H1 (cell line): ENCODE measurements around the gene ZGRF1. TPM values are rescaled to one million over a fixed set of nuclear protein-coding genes. Genes with fewer than 3 reads are reported as not detected.

ENCODE experiments used
- CTCF ChIA-PET: fragments of 300-600 bp; sonication (Branson Sonifier 250); formaldehyde crosslinking; loops from one replicate; lab custom pipeline; 2021; ENCODE audit not compliant: partially characterized antibody; lab: Charles Lee
- POLR2A ChIA-PET: fragments of 300-600 bp; sonication (Branson Sonifier 250); formaldehyde crosslinking; loops from one replicate; lab custom pipeline; 2021; ENCODE audit warnings: inconsistent platforms; ENCODE audit not compliant: partially characterized antibody; lab: Charles Lee
- DNase-seq, 2 experiments: peaks; one replicate each; pipeline versions ENCODE4 v3.0.0 to v3.0.0-alpha.2; 2010 to 2022; ENCODE audit warnings: low spot score in 2 of 2, low read depth in 1 of 2, mixed read lengths in 1 of 2
- FAIRE-seq: peaks from 2 replicates; lab custom pipeline; 2011; peaks lifted over from hg19 to GRCh38; lab: Jason Lieb, UNC
- H2AFZ ChIP-seq: 2 replicates; pipeline ENCODE4 v1.8.1; 2012; ENCODE audit warnings: low read length, inconsistent platforms
- H2AK5ac ChIP-seq: 2 replicates; pipeline ENCODE4 v1.6.1; 2013; ENCODE audit warnings: low read depth, low read length
- H2BK120ac ChIP-seq: replicated peaks from 2 replicates; pipeline ENCODE3; 2013; ENCODE audit warnings: low read depth, low read length, inconsistent platforms
- H2BK12ac ChIP-seq: 2 replicates; pipeline ENCODE4 v1.6.1; 2013; ENCODE audit warnings: low read depth, low read length
- H2BK15ac ChIP-seq: 2 replicates; pipeline ENCODE4 v1.6.1; 2013; ENCODE audit warnings: low read length
- H2BK20ac ChIP-seq: 2 replicates; pipeline ENCODE4 v1.6.1; 2013; ENCODE audit warnings: low read length
- H2BK5ac ChIP-seq: 2 replicates; pipeline ENCODE4 v1.6.1; 2013; ENCODE audit warnings: low read depth, low read length
- H3K14ac ChIP-seq: 2 replicates; pipeline ENCODE4 v1.6.1; 2013; ENCODE audit warnings: inconsistent platforms; ENCODE audit not compliant: insufficient read length
- H3K18ac ChIP-seq: 2 replicates; pipeline ENCODE4 v1.6.1; 2013; ENCODE audit warnings: low read length; ENCODE audit errors: extremely low read depth
- H3K23ac ChIP-seq: 2 replicates; pipeline ENCODE4 v1.6.1; 2013; ENCODE audit warnings: inconsistent platforms; ENCODE audit not compliant: insufficient read length
- H3K23me2 ChIP-seq: 2 replicates; pipeline ENCODE4 v1.6.1; 2013; ENCODE audit warnings: low read depth, low read length
- H3K27ac ChIP-seq: 2 replicates; pipeline ENCODE4 v1.6.1; 2011; ENCODE audit warnings: low read depth, low read length, inconsistent platforms
- H3K27me3 ChIP-seq, 4 experiments: replicated peaks in 1 of 4; 1 replicate in 1 of 4; 2 replicates in 3 of 4; pipeline versions ENCODE4 v1.6.1 to v1.8.1; 2011 to 2013; ENCODE audit warnings: low read length in 3 of 4, mild to moderate bottlenecking in 3 of 4, inconsistent platforms in 2 of 4, mixed read lengths in 2 of 4, moderate library complexity in 1 of 4; ENCODE audit not compliant: control insufficient read depth in 3 of 4, insufficient read depth in 3 of 4; ENCODE audit errors: extremely low read depth in 1 of 4
- H3K36me3 ChIP-seq, 4 experiments: 2 replicates each; pipeline versions ENCODE4 v1.6.1 to v1.8.1; 2011 to 2013; ENCODE audit warnings: mild to moderate bottlenecking in 4 of 4, low read length in 3 of 4, moderate library complexity in 2 of 4, control low read depth in 1 of 4, inconsistent platforms in 1 of 4; ENCODE audit not compliant: insufficient read depth in 4 of 4, control insufficient read depth in 2 of 4
- H3K4ac ChIP-seq: replicated peaks from 2 replicates; pipeline ENCODE3; 2013; ENCODE audit warnings: low read length, low read depth, mixed read lengths, inconsistent platforms; ENCODE audit not compliant: insufficient read length
- H3K4me1 ChIP-seq, 4 experiments: replicated peaks in 1 of 4; 1 replicate in 1 of 4; 2 replicates in 3 of 4; pipeline versions ENCODE4 v1.6.1 to v1.8.1; 2011 to 2013; ENCODE audit warnings: low read length in 3 of 4, inconsistent platforms in 2 of 4, mixed read lengths in 1 of 4; ENCODE audit not compliant: insufficient read depth in 4 of 4, control insufficient read depth in 3 of 4
- H3K4me2 ChIP-seq, 2 experiments: 2 replicates each; pipeline versions ENCODE4 v1.6.1 to v1.8.1; 2011 to 2013; ENCODE audit warnings: low read depth in 2 of 2, low read length in 2 of 2, control low read depth in 1 of 2, inconsistent platforms in 1 of 2, mild to moderate bottlenecking in 1 of 2; ENCODE audit not compliant: insufficient read depth in 1 of 2
- H3K4me3 ChIP-seq, 4 experiments: fragments of 200-600, 300-600 bp in 1 of 4; sonication (generic), shearing (Covaris generic), sonication (Bioruptor Twin) in 1 of 4; 2 replicates each; pipeline versions ENCODE4 v1.5.1 to v1.8.1; 2011 to 2016; ENCODE audit warnings: low read length in 4 of 4, low read depth in 3 of 4, control low read depth in 2 of 4, inconsistent platforms in 2 of 4, mild to moderate bottlenecking in 2 of 4, mixed read lengths in 1 of 4, moderate library complexity in 1 of 4; ENCODE audit not compliant: insufficient read depth in 2 of 4; ENCODE audit errors: extremely low read depth in 1 of 4
- H3K56ac ChIP-seq: replicated peaks from 2 replicates; pipeline ENCODE3; 2013; ENCODE audit warnings: low read depth, mild to moderate bottlenecking, mixed read lengths, low read length, inconsistent platforms; ENCODE audit not compliant: insufficient read length
- H3K79me1 ChIP-seq: 2 replicates; pipeline ENCODE4 v1.6.1; 2013; ENCODE audit warnings: low read depth, low read length, control low read depth
- H3K79me2 ChIP-seq, 2 experiments: 2 replicates each; pipeline versions ENCODE4 v1.6.1 to v1.8.1; 2012 to 2013; ENCODE audit warnings: low read length in 2 of 2, mild to moderate bottlenecking in 2 of 2, inconsistent platforms in 1 of 2; ENCODE audit not compliant: insufficient read depth in 2 of 2, control insufficient read depth in 1 of 2
- H3K9ac ChIP-seq, 4 experiments: replicated peaks in 1 of 4; 1 replicate in 1 of 4; 2 replicates in 3 of 4; pipeline versions ENCODE4 v1.6.1 to v1.8.1; 2011 to 2013; ENCODE audit warnings: low read depth in 3 of 4, low read length in 3 of 4, control low read depth in 2 of 4, mild to moderate bottlenecking in 2 of 4, moderate library complexity in 2 of 4, inconsistent platforms in 1 of 4; ENCODE audit errors: extremely low read depth in 1 of 4
- H3K9me3 ChIP-seq, 2 experiments: 2 replicates each; pipeline versions ENCODE4 v1.6.1 to v1.8.1; 2012 to 2013; ENCODE audit warnings: mild to moderate bottlenecking in 2 of 2, moderate library complexity in 2 of 2, control low read depth in 1 of 2, inconsistent platforms in 1 of 2, low read depth in 1 of 2, low read length in 1 of 2, mixed read lengths in 1 of 2; ENCODE audit not compliant: insufficient read depth in 2 of 2
- H4K20me1 ChIP-seq, 2 experiments: replicated peaks in 1 of 2; 2 replicates each; pipeline versions ENCODE3 to v1.8.1; 2011 to 2013; ENCODE audit warnings: inconsistent platforms in 2 of 2, low read length in 2 of 2, mild to moderate bottlenecking in 1 of 2; ENCODE audit not compliant: insufficient read depth in 2 of 2, control insufficient read depth in 1 of 2
- H4K5ac ChIP-seq: 2 replicates; pipeline ENCODE4 v1.6.1; 2013; ENCODE audit warnings: low read length, low read depth, mixed read lengths, inconsistent platforms; ENCODE audit not compliant: insufficient read length
- H4K8ac ChIP-seq: 2 replicates; pipeline ENCODE4 v1.8.0; 2013; ENCODE audit warnings: mild to moderate bottlenecking, moderate library complexity, low read length, inconsistent platforms; ENCODE audit not compliant: insufficient read depth; ENCODE audit errors: extremely low read depth
- H4K91ac ChIP-seq: replicated peaks from 2 replicates; pipeline ENCODE3; 2013; ENCODE audit warnings: low read length, mixed read lengths, inconsistent platforms; ENCODE audit not compliant: insufficient read length
- BACH1 ChIP-seq: IDR thresholded peaks from 2 replicates; pipeline ENCODE4 v1.6.1; 2012; ENCODE audit warnings: low read length, improper control_type of control experiment
- BRCA1 ChIP-seq: IDR thresholded peaks from 2 replicates; pipeline ENCODE4 v1.6.1; 2012; ENCODE audit warnings: low read depth, low read length, improper control_type of control experiment
- CTCF ChIP-seq, 3 experiments: IDR thresholded peaks; 1 replicate in 2 of 3; 2 replicates in 1 of 3; pipeline versions ENCODE4 v1.5.1 to v1.6.1; 2011; ENCODE audit warnings: low read length in 3 of 3, mild to moderate bottlenecking in 3 of 3, inconsistent platforms in 2 of 3, low read depth in 1 of 3, moderate library complexity in 1 of 3; ENCODE audit not compliant: insufficient read depth in 1 of 3; ENCODE audit errors: control extremely low read depth in 1 of 3
- EP300 ChIP-seq, 2 experiments: IDR thresholded peaks; 1 replicate in 1 of 2; 2 replicates in 1 of 2; pipeline ENCODE4 v1.6.1; 2011 to 2012; ENCODE audit warnings: low read depth in 2 of 2, low read length in 2 of 2, mild to moderate bottlenecking in 2 of 2, borderline replicate concordance in 1 of 2, inconsistent platforms in 1 of 2, moderate library complexity in 1 of 2
- GABPA ChIP-seq: IDR thresholded peaks from 2 replicates; pipeline ENCODE4 v1.6.1; 2011; ENCODE audit warnings: mild to moderate bottlenecking, low read length, moderate library complexity, borderline replicate concordance; ENCODE audit not compliant: insufficient read depth
- HDAC2 ChIP-seq, 2 experiments: fragments of 300-600 bp in 1 of 2; sonication (generic) in 1 of 2; IDR thresholded peaks; 2 replicates each; pipeline ENCODE4 v1.6.1; 2011 to 2012; ENCODE audit warnings: low read depth in 2 of 2, low read length in 2 of 2, mild to moderate bottlenecking in 2 of 2, moderate library complexity in 2 of 2, borderline replicate concordance in 1 of 2, inconsistent platforms in 1 of 2
- JUN ChIP-seq: IDR thresholded peaks from 2 replicates; pipeline ENCODE4 v1.6.1; 2011; ENCODE audit warnings: low read depth, mild to moderate bottlenecking, improper control_type of control experiment, low read length
- KDM1A ChIP-seq: fragments of 200-600, 300-600 bp; sonication (generic); IDR thresholded peaks from 2 replicates; pipeline ENCODE4 v1.7.1; 2016; ENCODE audit warnings: mild to moderate bottlenecking, low read length, borderline replicate concordance
- PHF8 ChIP-seq: fragments of 200-600 bp; sonication (generic); conservative IDR thresholded peaks from 2 replicates; pipeline ENCODE4 v1.7.1; 2012; ENCODE audit warnings: low read depth, mild to moderate bottlenecking, inconsistent platforms, low read length, moderate library complexity
- SP1 ChIP-seq: IDR thresholded peaks from 2 replicates; pipeline ENCODE4 v1.6.1; 2011; ENCODE audit warnings: low read depth, low read length
- ZNF274 ChIP-seq: IDR thresholded peaks from 2 replicates; pipeline ENCODE4 v1.7.0; 2012; ENCODE audit warnings: low read length, borderline replicate concordance; ENCODE audit errors: extremely low read depth
- WGBS, 2 experiments: shearing (Covaris generic) in 1 of 2; methylation state at CpG; one replicate each; pipeline versions ENCODE4 v1.1.6 to v1.1.7; 2013 to 2015; ENCODE audit warnings: low lambda C conversion rate in 2 of 2, mixed read lengths in 2 of 2, inconsistent platforms in 1 of 2, low coverage in 1 of 2, missing lambda C conversion rate in 1 of 2; ENCODE audit not compliant: insufficient replicate concordance in 2 of 2, insufficient coverage in 1 of 2, insufficient read length in 1 of 2; ENCODE audit errors: extremely low coverage in 1 of 2, missing lambda C conversion rate in 1 of 2; 5-methylcytosine and 5-hydroxymethylcytosine counted together
- polyA plus RNA-seq, 7 experiments: library from polyadenylated mRNA; depleted of rRNA in 3 of 7; stranded (reverse) in 5 of 7; unstranded in 2 of 7; fragments of >200 nt in 5 of 7; fragments of 200-250 nt in 2 of 7; gene quantifications; 1 replicate in 5 of 7; 2 replicates in 1 of 7; 4 replicates in 1 of 7; pipeline versions ENCODE4 v1.2.1 to v1.2.3, GENCODE V29; 2011 to 2013; ENCODE audit warnings: missing spikeins in 2 of 7, mixed read lengths in 2 of 7
- total RNA-seq: library from RNA; stranded (reverse); fragmentation: NEBNext Ultra II Directional; extraction: Animal tissue kit (Norgen Biotek cat#: 25700); gene quantifications from 2 replicates; pipeline ENCODE4 v1.2.1, GENCODE V29; 2021

The ZGRF1 gene
- total and polyA plus RNA-seq, 2 of the 8 experiments (the other 6 are each of a cell fraction or from before 2014, with no cell fraction given), result 12.0 to 44.6 TPM

DNA sequence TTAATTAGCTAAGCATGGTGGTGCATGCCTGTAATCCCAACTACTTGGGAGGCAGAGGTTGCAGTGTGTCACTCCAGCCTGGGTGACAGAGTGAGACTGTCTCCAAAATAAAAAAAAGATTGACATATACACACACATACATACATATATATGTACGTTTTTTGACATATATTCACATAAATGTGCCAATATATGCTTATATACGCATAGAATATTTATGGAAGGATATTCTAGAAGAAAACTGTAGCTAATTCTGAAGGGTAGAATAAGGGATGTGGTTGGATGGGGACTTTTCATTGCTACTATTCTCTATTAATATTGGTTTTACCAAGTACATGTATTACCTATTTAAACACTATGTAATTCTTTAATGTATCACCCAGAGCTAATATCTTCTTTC, 19.7 kb downstream of the ZGRF1 start:
- no peak overlapping the region for H3K27ac ChIP-seq
- H3K23ac ChIP-seq, result no peak overlapping the region
- no peak overlapping the region for H3K4me3 ChIP-seq
- no peak overlapping the region for H2BK15ac ChIP-seq
- ChIA-PET CTCF (interaction anchor here (0.7 to 4.2 kb wide), 6 partner anchors 13 to 285 kb away, joined by 3 to 22 read pairs (median 3); no protein-coding TSS in a partner anchor), POLR2A (interaction anchor here (0.7 to 1.2 kb wide), 2 partner anchors 10 to 172 kb away, joined by 3 read pairs; no protein-coding TSS in a partner anchor)
- no peak overlapping the region for H3K9ac ChIP-seq
- no peak overlapping the region for H4K5ac ChIP-seq
- H2AFZ ChIP-seq, result no peak overlapping the region
- H3K36me3 ChIP-seq, result peaks cover 8 to 35% (median 17%) of the 10 kb centered on the region in 4 experiments; a peak in 7 of 8 replicates
- no peak overlapping the region for H3K56ac ChIP-seq
- H3K4me1 ChIP-seq, result no peaks in the 10 kb centered on the region
- H2BK5ac ChIP-seq, result no peak overlapping the region
- H4K20me1 ChIP-seq, result no peaks in the 10 kb centered on the region
- H3K23me2 ChIP-seq, result no peaks in the 10 kb centered on the region
- no peaks in the 10 kb centered on the region for H3K27me3 ChIP-seq
- no peak overlapping the region for H3K4ac ChIP-seq
- H3K14ac ChIP-seq, result no peak overlapping the region
- no peak overlapping the region for H2BK20ac ChIP-seq
- H4K91ac ChIP-seq, result no peak overlapping the region
- H3K79me1 ChIP-seq, result no peaks in the 10 kb centered on the region
- no peak overlapping the region for H4K8ac ChIP-seq
- no peak for FAIRE-seq
- 87% methylated on average over 2 of the region's 2 CpGs; no CpG with 5 or more reads in 1 of the 2 experiments for WGBS, 2 experiments
- H3K18ac ChIP-seq, result no peak overlapping the region
- H2BK120ac ChIP-seq, result no peak overlapping the region
- H3K4me2 ChIP-seq, result no peak overlapping the region
- H2BK12ac ChIP-seq, result no peak overlapping the region
- H3K9me3 ChIP-seq, result no peaks in the 10 kb centered on the region
- DNase-seq, result no peak
- H3K79me2 ChIP-seq, result no peaks in the 10 kb centered on the region
- no peak overlapping the region for H2AK5ac ChIP-seq
- TF ChIP-seq BACH1, result no peak
- no peak for TF ChIP-seq BRCA1
- no peak for TF ChIP-seq EP300 (IDR thresholded peaks at IDR 0.05; ENCODE audit: borderline replicate concordance in 1 of 2, low read depth in 2 of 2, low read length in 2 of 2)
- TF ChIP-seq SP1, result no peak
- TF ChIP-seq ZNF274, result no peak
- TF ChIP-seq HDAC2 (IDR thresholded peaks at IDR 0.05; ENCODE audit: borderline replicate concordance in 1 of 2, low read depth in 2 of 2, low read length in 2 of 2), result no peak
- no peak for TF ChIP-seq KDM1A
- TF ChIP-seq PHF8, result no peak
- TF ChIP-seq JUN, result no peak
- no peak for TF ChIP-seq GABPA
- no peak for TF ChIP-seq CTCF (IDR thresholded peaks at IDR 0.05; ENCODE audit: control extremely low read depth in 1 of 3, insufficient read depth in 1 of 3, low read depth in 1 of 3, low read length in 3 of 3)
